ENCODE results near the gene THAP12. TPM values are rescaled to one million over a fixed set of nuclear protein-coding genes. Genes with fewer than 3 reads are reported as not detected.

Gene THAP12
- total RNA-seq, 1 experiment from 2014 or later = 27.6 TPM

DNA sequence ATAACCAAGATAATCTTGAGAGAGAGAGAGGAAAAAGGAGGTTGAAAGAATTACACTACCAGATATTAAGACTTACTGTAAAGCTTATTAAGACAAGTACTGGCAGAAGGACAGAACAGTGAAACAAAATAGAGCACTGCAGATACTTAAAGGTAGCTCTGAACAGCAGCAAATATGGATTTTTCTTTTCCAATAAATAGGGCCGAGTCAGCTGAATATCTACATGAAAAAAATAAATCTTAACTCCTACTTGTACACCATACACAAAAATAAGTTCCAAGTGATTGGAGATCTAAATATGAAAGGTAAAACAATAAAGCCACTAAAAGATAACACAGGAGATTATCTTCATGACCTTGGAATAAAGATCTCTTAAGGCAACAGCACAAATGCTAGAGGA lies 12.4 kb downstream of the THAP12 start (continued):
- TF ChIP-seq PRRX2 (CRISPR knock-in tag; IDR thresholded peaks at IDR 0.05) = no peak
- TF ChIP-seq FOXP1 (CRISPR knock-in tag; IDR thresholded peaks at IDR 0.05; ENCODE audit: borderline replicate concordance) = no peak
- TF ChIP-seq, protein P1, sequence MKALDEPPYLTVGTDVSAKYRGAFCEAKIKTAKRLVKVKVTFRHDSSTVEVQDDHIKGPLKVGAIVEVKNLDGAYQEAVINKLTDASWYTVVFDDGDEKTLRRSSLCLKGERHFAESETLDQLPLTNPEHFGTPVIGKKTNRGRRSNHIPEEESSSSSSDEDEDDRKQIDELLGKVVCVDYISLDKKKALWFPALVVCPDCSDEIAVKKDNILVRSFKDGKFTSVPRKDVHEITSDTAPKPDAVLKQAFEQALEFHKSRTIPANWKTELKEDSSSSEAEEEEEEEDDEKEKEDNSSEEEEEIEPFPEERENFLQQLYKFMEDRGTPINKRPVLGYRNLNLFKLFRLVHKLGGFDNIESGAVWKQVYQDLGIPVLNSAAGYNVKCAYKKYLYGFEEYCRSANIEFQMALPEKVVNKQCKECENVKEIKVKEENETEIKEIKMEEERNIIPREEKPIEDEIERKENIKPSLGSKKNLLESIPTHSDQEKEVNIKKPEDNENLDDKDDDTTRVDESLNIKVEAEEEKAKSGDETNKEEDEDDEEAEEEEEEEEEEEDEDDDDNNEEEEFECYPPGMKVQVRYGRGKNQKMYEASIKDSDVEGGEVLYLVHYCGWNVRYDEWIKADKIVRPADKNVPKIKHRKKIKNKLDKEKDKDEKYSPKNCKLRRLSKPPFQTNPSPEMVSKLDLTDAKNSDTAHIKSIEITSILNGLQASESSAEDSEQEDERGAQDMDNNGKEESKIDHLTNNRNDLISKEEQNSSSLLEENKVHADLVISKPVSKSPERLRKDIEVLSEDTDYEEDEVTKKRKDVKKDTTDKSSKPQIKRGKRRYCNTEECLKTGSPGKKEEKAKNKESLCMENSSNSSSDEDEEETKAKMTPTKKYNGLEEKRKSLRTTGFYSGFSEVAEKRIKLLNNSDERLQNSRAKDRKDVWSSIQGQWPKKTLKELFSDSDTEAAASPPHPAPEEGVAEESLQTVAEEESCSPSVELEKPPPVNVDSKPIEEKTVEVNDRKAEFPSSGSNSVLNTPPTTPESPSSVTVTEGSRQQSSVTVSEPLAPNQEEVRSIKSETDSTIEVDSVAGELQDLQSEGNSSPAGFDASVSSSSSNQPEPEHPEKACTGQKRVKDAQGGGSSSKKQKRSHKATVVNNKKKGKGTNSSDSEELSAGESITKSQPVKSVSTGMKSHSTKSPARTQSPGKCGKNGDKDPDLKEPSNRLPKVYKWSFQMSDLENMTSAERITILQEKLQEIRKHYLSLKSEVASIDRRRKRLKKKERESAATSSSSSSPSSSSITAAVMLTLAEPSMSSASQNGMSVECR (CRISPR knock-in tag; IDR thresholded peaks at IDR 0.05; ENCODE audit: borderline replicate concordance) = no peak
- TF ChIP-seq ZNF138 (CRISPR knock-in tag; conservative IDR thresholded peaks at IDR 0.05) = no peak

DNA sequence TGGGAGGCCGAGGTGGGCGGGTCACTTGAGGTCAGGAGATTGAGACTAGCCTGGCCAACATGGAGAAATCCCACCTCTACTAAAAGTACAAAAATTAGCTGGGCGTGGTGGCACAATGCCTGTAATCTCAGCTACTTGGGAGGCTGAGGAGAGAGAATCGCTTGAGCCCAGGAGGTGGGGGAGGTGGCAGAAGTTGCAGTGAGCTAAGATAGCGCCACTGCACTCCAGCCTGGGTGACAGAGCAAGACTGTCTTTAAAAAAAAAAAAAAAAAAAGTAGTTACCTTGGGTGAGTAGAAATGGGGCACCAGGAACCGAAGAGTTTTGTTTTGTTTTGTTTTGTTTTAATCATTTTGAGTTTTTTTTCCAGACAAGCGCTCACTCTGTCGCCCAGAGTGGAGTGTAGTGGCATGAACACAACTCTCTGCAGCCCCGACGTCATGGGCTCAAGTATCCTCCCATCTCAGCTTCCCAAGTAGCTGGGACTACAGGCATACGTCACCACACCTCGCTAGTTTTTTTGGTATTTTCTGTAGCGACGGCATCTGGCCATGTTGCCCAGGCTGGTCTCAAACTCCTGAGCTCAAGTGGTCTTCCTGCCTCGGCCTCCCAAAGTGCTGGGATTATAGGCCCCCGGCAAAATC lies 15.8 kb downstream of the THAP12 start:
- no peaks in the 10 kb centered on the region for H3K9me3 Mint-ChIP-seq
- 0 out of 2 replicates have a peak, but pooled peaks cover 4% of the 10 kb centered on the region for H3K36me3 Mint-ChIP-seq
- no peaks in the 10 kb centered on the region for H3K27me3 Mint-ChIP-seq (ENCODE audit: low read depth)
- ATAC-seq (no peak), DNase-seq (ENCODE audit: low spot score) (no peak)
- H3K27ac Mint-ChIP-seq = peak overlapping the region; percentile 78; the same call in 1 of the 2 replicates
- POLR2A ChIA-PET = interaction anchor here (0.7 kb wide), 1 partner anchor 40 kb away, joined by 3 read pairs; no protein-coding TSS in a partner anchor
- CTCF ChIA-PET = interaction anchor here (0.7 to 1.2 kb wide), 2 partner anchors 46 to 156 kb away, joined by 3 to 4 read pairs; no protein-coding TSS in a partner anchor
- peaks cover 8% of the 10 kb centered on the region for H3K4me1 Mint-ChIP-seq
- H3K4me3 Mint-ChIP-seq = no peak overlapping the region
- TF ChIP-seq, protein P2, sequence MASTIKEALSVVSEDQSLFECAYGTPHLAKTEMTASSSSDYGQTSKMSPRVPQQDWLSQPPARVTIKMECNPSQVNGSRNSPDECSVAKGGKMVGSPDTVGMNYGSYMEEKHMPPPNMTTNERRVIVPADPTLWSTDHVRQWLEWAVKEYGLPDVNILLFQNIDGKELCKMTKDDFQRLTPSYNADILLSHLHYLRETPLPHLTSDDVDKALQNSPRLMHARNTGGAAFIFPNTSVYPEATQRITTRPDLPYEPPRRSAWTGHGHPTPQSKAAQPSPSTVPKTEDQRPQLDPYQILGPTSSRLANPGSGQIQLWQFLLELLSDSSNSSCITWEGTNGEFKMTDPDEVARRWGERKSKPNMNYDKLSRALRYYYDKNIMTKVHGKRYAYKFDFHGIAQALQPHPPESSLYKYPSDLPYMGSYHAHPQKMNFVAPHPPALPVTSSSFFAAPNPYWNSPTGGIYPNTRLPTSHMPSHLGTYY (CRISPR knock-in tag; IDR thresholded peaks at IDR 0.05) = no peak
- TF ChIP-seq ZNF416 (CRISPR knock-in tag; IDR thresholded peaks at IDR 0.05) (no peak), ZNF671 (CRISPR knock-in tag; IDR thresholded peaks at IDR 0.05) (no peak), ESRRA (CRISPR knock-in tag; IDR thresholded peaks at IDR 0.05; ENCODE audit: borderline replicate concordance) (no peak), JAZF1 (CRISPR knock-in tag; IDR thresholded peaks at IDR 0.05) (no peak), CREM (CRISPR knock-in tag; IDR thresholded peaks at IDR 0.05) (no peak), HMGA2 (CRISPR knock-in tag; IDR thresholded peaks at IDR 0.05) (no peak), ZNF317 (CRISPR knock-in tag; IDR thresholded peaks at IDR 0.05; ENCODE audit: borderline replicate concordance, low read depth) (no peak), SP1 (CRISPR knock-in tag; conservative IDR thresholded peaks at IDR 0.05) (no peak), OVOL2 (CRISPR knock-in tag; IDR thresholded peaks at IDR 0.05; ENCODE audit: borderline replicate concordance) (no peak)
- TF ChIP-seq, protein P3, sequence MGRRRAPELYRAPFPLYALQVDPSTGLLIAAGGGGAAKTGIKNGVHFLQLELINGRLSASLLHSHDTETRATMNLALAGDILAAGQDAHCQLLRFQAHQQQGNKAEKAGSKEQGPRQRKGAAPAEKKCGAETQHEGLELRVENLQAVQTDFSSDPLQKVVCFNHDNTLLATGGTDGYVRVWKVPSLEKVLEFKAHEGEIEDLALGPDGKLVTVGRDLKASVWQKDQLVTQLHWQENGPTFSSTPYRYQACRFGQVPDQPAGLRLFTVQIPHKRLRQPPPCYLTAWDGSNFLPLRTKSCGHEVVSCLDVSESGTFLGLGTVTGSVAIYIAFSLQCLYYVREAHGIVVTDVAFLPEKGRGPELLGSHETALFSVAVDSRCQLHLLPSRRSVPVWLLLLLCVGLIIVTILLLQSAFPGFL (CRISPR knock-in tag; IDR thresholded peaks at IDR 0.05; ENCODE audit: borderline replicate concordance) = no peak
- TF ChIP-seq, protein P4, sequence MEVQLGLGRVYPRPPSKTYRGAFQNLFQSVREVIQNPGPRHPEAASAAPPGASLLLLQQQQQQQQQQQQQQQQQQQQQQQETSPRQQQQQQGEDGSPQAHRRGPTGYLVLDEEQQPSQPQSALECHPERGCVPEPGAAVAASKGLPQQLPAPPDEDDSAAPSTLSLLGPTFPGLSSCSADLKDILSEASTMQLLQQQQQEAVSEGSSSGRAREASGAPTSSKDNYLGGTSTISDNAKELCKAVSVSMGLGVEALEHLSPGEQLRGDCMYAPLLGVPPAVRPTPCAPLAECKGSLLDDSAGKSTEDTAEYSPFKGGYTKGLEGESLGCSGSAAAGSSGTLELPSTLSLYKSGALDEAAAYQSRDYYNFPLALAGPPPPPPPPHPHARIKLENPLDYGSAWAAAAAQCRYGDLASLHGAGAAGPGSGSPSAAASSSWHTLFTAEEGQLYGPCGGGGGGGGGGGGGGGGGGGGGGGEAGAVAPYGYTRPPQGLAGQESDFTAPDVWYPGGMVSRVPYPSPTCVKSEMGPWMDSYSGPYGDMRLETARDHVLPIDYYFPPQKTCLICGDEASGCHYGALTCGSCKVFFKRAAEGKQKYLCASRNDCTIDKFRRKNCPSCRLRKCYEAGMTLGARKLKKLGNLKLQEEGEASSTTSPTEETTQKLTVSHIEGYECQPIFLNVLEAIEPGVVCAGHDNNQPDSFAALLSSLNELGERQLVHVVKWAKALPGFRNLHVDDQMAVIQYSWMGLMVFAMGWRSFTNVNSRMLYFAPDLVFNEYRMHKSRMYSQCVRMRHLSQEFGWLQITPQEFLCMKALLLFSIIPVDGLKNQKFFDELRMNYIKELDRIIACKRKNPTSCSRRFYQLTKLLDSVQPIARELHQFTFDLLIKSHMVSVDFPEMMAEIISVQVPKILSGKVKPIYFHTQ (CRISPR knock-in tag; IDR thresholded peaks at IDR 0.05) = no peak
- TF ChIP-seq, protein P5, sequence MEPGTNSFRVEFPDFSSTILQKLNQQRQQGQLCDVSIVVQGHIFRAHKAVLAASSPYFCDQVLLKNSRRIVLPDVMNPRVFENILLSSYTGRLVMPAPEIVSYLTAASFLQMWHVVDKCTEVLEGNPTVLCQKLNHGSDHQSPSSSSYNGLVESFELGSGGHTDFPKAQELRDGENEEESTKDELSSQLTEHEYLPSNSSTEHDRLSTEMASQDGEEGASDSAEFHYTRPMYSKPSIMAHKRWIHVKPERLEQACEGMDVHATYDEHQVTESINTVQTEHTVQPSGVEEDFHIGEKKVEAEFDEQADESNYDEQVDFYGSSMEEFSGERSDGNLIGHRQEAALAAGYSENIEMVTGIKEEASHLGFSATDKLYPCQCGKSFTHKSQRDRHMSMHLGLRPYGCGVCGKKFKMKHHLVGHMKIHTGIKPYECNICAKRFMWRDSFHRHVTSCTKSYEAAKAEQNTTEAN (CRISPR knock-in tag; IDR thresholded peaks at IDR 0.05) = no peak
- TF ChIP-seq, protein P6, sequence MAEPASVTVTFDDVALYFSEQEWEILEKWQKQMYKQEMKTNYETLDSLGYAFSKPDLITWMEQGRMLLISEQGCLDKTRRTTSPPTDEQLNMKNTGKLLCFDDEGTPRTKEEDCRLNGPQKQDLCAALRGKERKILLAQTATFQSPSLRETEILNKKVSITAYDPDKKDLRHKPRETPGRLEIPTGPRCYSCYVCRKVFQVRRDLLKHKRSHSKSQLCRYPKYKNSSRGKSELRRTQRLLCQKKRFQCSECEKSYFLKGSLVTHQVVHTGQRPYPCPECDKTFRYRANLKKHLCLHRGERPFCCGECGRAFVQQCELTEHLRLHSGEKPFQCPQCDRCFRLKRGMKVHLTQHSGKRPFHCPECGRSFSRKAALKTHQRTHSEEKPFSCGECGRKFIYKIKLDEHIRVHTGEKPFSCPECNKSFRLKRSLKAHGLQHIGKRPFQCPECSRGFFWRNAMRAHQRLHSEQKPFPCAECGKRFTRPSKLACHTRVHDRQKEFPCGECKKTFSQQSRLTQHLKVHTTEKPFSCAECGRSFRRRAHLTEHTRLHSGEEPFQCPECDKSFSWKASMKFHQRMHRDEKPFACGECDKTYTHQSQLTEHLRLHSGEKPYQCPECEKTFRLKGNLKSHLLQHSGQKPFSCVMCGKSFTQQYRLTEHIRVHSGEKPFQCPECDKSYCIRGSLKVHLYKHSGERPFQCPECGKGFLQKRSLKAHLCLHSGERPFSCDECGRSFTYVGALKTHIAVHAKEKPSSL (CRISPR knock-in tag; conservative IDR thresholded peaks at IDR 0.05) = no peak
- TF ChIP-seq, protein P7, sequence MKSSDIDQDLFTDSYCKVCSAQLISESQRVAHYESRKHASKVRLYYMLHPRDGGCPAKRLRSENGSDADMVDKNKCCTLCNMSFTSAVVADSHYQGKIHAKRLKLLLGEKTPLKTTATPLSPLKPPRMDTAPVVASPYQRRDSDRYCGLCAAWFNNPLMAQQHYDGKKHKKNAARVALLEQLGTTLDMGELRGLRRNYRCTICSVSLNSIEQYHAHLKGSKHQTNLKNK (CRISPR knock-in tag; IDR thresholded peaks at IDR 0.05) = no peak
